GM23338 (cell line): Measurements from ENCODE around the gene CBX5. TPM values are rescaled to one million over a fixed set of nuclear protein-coding genes. Genes with fewer than 3 reads are reported as not detected.

ENCODE experiments used
- ATAC-seq: fragments of 200-7000 bp; cut with Tn5 transposase; 3 replicates; pipeline ENCODE4 v1.9.1; 2020
- DNase-seq: peaks from one replicate; pipeline ENCODE4 v3.0.0-alpha.2; 2015; ENCODE audit warnings: low spot score
- H2AFZ ChIP-seq: fragments of 200-600 bp; sonication (generic); 2 replicates; pipeline ENCODE4 v1.8.0; 2016; ENCODE audit warnings: antibody characterized with exemption, mild to moderate bottlenecking, moderate library complexity
- H3F3A ChIP-seq: fragments of 200-600 bp; sonication (generic); replicated peaks from 2 replicates; pipeline ENCODE4 v1.8.0; 2017; ENCODE audit warnings: antibody characterized with exemption, mixed run types, low read depth
- H3K27ac ChIP-seq: fragments of 200-600 bp; sonication (generic); 2 replicates; pipeline ENCODE4 v1.6.1; 2016; ENCODE audit warnings: low read depth
- H3K27me3 ChIP-seq: fragments of 200-600 bp; sonication (generic); 2 replicates; pipeline ENCODE4 v1.8.0; 2016; ENCODE audit warnings: mild to moderate bottlenecking, mixed run types, moderate library complexity; ENCODE audit not compliant: insufficient read depth
- H3K36me3 ChIP-seq: fragments of 200-600 bp; sonication (generic); 2 replicates; pipeline ENCODE4 v1.8.0; 2016; ENCODE audit warnings: mild to moderate bottlenecking; ENCODE audit not compliant: insufficient read depth
- H3K4me1 ChIP-seq: fragments of 200-600 bp; sonication (generic); 2 replicates; pipeline ENCODE4 v1.8.0; 2016; ENCODE audit warnings: mild to moderate bottlenecking, moderate library complexity; ENCODE audit not compliant: insufficient read depth
- H3K4me2 ChIP-seq: fragments of 200-600 bp; sonication (generic); 2 replicates; pipeline ENCODE4 v1.7.1; 2017; ENCODE audit warnings: mixed run types
- H3K4me3 ChIP-seq: fragments of 200-600 bp; sonication (generic); 2 replicates; pipeline ENCODE4 v1.6.1; 2016; ENCODE audit warnings: mixed run types
- H3K79me2 ChIP-seq: fragments of 200-600 bp; sonication (generic); replicated peaks from 2 replicates; pipeline ENCODE4 v1.8.0; 2017; ENCODE audit warnings: mild to moderate bottlenecking; ENCODE audit not compliant: insufficient read depth
- H3K9me2 ChIP-seq: fragments of 200-600 bp; sonication (generic); 2 replicates; pipeline ENCODE4 v1.8.0; 2017; ENCODE audit not compliant: insufficient read depth
- H4K20me1 ChIP-seq: fragments of 200-600 bp; sonication (generic); replicated peaks from 2 replicates; pipeline ENCODE4 v1.8.0; 2017; ENCODE audit warnings: mild to moderate bottlenecking; ENCODE audit not compliant: insufficient read depth
- H3K27ac Mint-ChIP-seq: 2 replicates; pipeline ENCODE4 v1.8.0; 2020; ENCODE audit warnings: inconsistent platforms, mild to moderate bottlenecking, moderate library complexity, mixed read lengths
- H3K27me3 Mint-ChIP-seq: 3 replicates; pipeline ENCODE4 v1.8.0; 2022; ENCODE audit warnings: low read depth, mild to moderate bottlenecking, moderate library complexity, mixed read lengths, inconsistent platforms; ENCODE audit not compliant: insufficient read depth, poor library complexity
- H3K36me3 Mint-ChIP-seq: 3 replicates; pipeline ENCODE4 v1.8.0; 2021; ENCODE audit warnings: low read depth, mild to moderate bottlenecking, inconsistent platforms, moderate library complexity, mixed read lengths
- H3K4me1 Mint-ChIP-seq: 3 replicates; pipeline ENCODE4 v1.8.0; 2020; ENCODE audit warnings: mild to moderate bottlenecking, inconsistent platforms, mixed read lengths
- H3K4me3 Mint-ChIP-seq: 3 replicates; pipeline ENCODE4 v1.8.0; 2021; ENCODE audit warnings: moderate library complexity, mild to moderate bottlenecking, inconsistent platforms, mixed read lengths
- H3K9me3 Mint-ChIP-seq: 3 replicates; pipeline ENCODE4 v1.8.0; 2020; ENCODE audit warnings: moderate library complexity, mild to moderate bottlenecking, inconsistent platforms, mixed read lengths
- CTCF ChIP-seq, 2 experiments: fragments of 200-600 bp in 1 of 2; sonication (generic) in 1 of 2; conservative IDR thresholded peaks; 2 replicates each; pipeline versions ENCODE4 v1.5.1 to v1.6.1; 2016 to 2017; ENCODE audit warnings: antibody characterized with exemption in 2 of 2, low read depth in 2 of 2, mild to moderate bottlenecking in 2 of 2, moderate library complexity in 1 of 2
- JUNB ChIP-seq: IDR thresholded peaks from one replicate; pipeline ENCODE4 v1.6.1; 2016; ENCODE audit warnings: antibody characterized with exemption; ENCODE audit not compliant: unreplicated experiment
- NANOG ChIP-seq: IDR thresholded peaks from 2 replicates; pipeline ENCODE4 v1.6.1; 2016; ENCODE audit warnings: antibody characterized with exemption, borderline replicate concordance
- POLR2AphosphoS5 ChIP-seq: IDR thresholded peaks from 2 replicates; pipeline ENCODE4 v1.6.1; 2016; ENCODE audit warnings: antibody characterized with exemption, low read depth
- STAT1 ChIP-seq: IDR thresholded peaks from one replicate; pipeline ENCODE4 v1.6.1; 2016; ENCODE audit warnings: antibody characterized with exemption; ENCODE audit not compliant: unreplicated experiment
- ZNF114 ChIP-seq: fragments of 250-450 bp; sonication (Bioruptor Pico); IDR thresholded peaks from 2 replicates; pipeline ENCODE4 v1.5.0; 2020; ENCODE audit warnings: mild to moderate bottlenecking, moderate library complexity
- ZNF462 ChIP-seq: fragments of 250-450 bp; sonication (Bioruptor Pico); IDR thresholded peaks from 2 replicates; pipeline ENCODE4 v1.5.0; 2020; ENCODE audit warnings: mild to moderate bottlenecking, moderate library complexity
- long read RNA-seq: library from polyadenylated mRNA; unstranded; transcript quantifications from one replicate; pipeline ENCODE4 v2.0.0, GENCODE V29; 2020; ENCODE audit not compliant: unreplicated experiment
- polyA plus RNA-seq: library from polyadenylated mRNA; unstranded; fragments of >200 nt; fragmentation: Nextera tagmentation; extraction: Ambion mirVana; gene quantifications from 2 replicates; pipeline ENCODE4 v1.2.1, GENCODE V29; 2016
- total RNA-seq: library from RNA; depleted of rRNA; stranded (reverse); fragments of >200 nt; shearing (Covaris generic); gene quantifications from 2 replicates; pipeline ENCODE4 v1.2.3, GENCODE V29; 2014; rRNA removed
- TF ChIP-seq, protein P1 (sequence below): IDR thresholded peaks from 2 replicates; pipeline ENCODE4 v1.6.1; 2016; ENCODE audit warnings: antibody characterized with exemption

The CBX5 gene
- total RNA-seq (193 and 212 TPM in 2 replicates), polyA plus RNA-seq (152 and 175 TPM in 2 replicates)
- long read RNA-seq, full-length matches to known transcripts: 25 of 62 reads
- long read RNA-seq, partial matches to known transcripts: 24 of 62 reads
- long read RNA-seq, other reads (novel, unspliced or antisense): 13 of 62 reads

- peak; percentile 82 for ATAC-seq
Measured at GRCh38 chr12:54279632-54280467, at the start of gene CBX5. TSS of gene CBX5 (minus strand) at chr12:54280122. CDS start at chr12:54257650, 22,472 bp downstream.

More at GRCh38 chr12:54279632-54280467, at the start of gene CBX5:
- H2AFZ ChIP-seq: no peak within 1 kb of the TSS
- H3K4me2 ChIP-seq: peak within 1 kb of the TSS; percentile 95
- peaks cover 43% of the 10 kb centered on the region for H3K4me1 ChIP-seq
- TF ChIP-seq ZNF462 (CRISPR knock-in tag): no peak
- TF ChIP-seq JUNB: no peak
- no peak for TF ChIP-seq STAT1
- TF ChIP-seq NANOG: no peak
- no peak for TF ChIP-seq CTCF (conservative IDR thresholded peaks at IDR 0.05; ENCODE audit: low read depth in 2 of 2)
- peak; percentile 92 for TF ChIP-seq POLR2AphosphoS5
- TF ChIP-seq, protein P1, sequence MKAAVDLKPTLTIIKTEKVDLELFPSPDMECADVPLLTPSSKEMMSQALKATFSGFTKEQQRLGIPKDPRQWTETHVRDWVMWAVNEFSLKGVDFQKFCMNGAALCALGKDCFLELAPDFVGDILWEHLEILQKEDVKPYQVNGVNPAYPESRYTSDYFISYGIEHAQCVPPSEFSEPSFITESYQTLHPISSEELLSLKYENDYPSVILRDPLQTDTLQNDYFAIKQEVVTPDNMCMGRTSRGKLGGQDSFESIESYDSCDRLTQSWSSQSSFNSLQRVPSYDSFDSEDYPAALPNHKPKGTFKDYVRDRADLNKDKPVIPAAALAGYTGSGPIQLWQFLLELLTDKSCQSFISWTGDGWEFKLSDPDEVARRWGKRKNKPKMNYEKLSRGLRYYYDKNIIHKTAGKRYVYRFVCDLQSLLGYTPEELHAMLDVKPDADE: no peak; the same call in 1 of the 2 replicates
- no peak for TF ChIP-seq ZNF114 (CRISPR knock-in tag)
- H3K27me3 ChIP-seq: no peaks in the 10 kb centered on the region
- peaks cover 30% of the 10 kb centered on the region for H3F3A ChIP-seq
- Mint-ChIP-seq H3K36me3 (peaks cover 5% of the 10 kb centered on the region), H3K27ac (no peak within 1 kb of the TSS), H3K4me1 (peaks cover 48% of the 10 kb centered on the region), H3K4me3 (no peak within 1 kb of the TSS), H3K27me3 (peaks cover 14% of the 10 kb centered on the region), H3K9me3 (peaks cover 7% of the 10 kb centered on the region; the same call in 1 of the 3 replicates)
- peaks cover 46% of the 10 kb centered on the region for H4K20me1 ChIP-seq
- peaks cover 87% of the 10 kb centered on the region for H3K79me2 ChIP-seq
- DNase-seq: peak; percentile 99
- no peaks in the 10 kb centered on the region for H3K9me2 ChIP-seq
- H3K27ac ChIP-seq: peak within 1 kb of the TSS; percentile 97
- H3K4me3 ChIP-seq: peak within 1 kb of the TSS; percentile 94
- H3K36me3 ChIP-seq: peaks cover 34% of the 10 kb centered on the region
